HPDE6-E6E7 (cell line): ENCODE measurements around the gene GSTM2.
A peak's percentile ranks its signal among the peaks of the same experiment; 100 is the strongest.

Experiments
- DNase-seq: peaks from one replicate; pipeline ENCODE4 v3.0.0; 2011; ENCODE audit warnings: missing footprints; ENCODE audit errors: extremely low spot score

Gene GSTM2

GRCh38 chr1:109667452-109668122 is at the start of gene GSTM2:
GSTM2 (plus strand) TSS chr1:109668057; CDS start chr1:109668116, 59 bp downstream.
- no peak for DNase-seq

- DNase-seq = no peak
Observed at GRCh38 chr1:109618661-109619575, 48.9 kb upstream of the GSTM2 start.

- peak; percentile 79 for DNase-seq
Observed at GRCh38 chr1:109619576-109620400, 48.1 kb upstream of the GSTM2 start, which contains the start of the genes AMPD2 and GNAT2. AMPD2 (plus strand) TSS chr1:109619837; CDS start chr1:109621176, 1,339 bp downstream. GNAT2 (minus strand) TSS chr1:109619616; CDS start chr1:109612870, 6,746 bp downstream.

- DNase-seq = peak; percentile 48
Observed at GRCh38 chr1:109620401-109620791, 47.5 kb upstream of the GSTM2 start.

GRCh38 chr1:109620841-109621286 is 47.0 kb upstream of the GSTM2 start:
- DNase-seq = peak; percentile 88

- no peak for DNase-seq
Observed at GRCh38 chr1:109621379-109622136, 46.3 kb upstream of the GSTM2 start.

- DNase-seq = no peak
Observed at GRCh38 chr1:109622137-109622892, 45.5 kb upstream of the GSTM2 start.

- DNase-seq = no peak
Observed at GRCh38 chr1:109622895-109623294, 45.0 kb upstream of the GSTM2 start.

- DNase-seq = no peak
Observed at GRCh38 chr1:109623601-109624161, 44.2 kb upstream of the GSTM2 start.

- no peak for DNase-seq
Observed at GRCh38 chr1:109624201-109625010, 43.5 kb upstream of the GSTM2 start.

- DNase-seq = no peak
Observed at GRCh38 chr1:109625176-109625575, 42.7 kb upstream of the GSTM2 start.

GRCh38 chr1:109625601-109626560 is 42.0 kb upstream of the GSTM2 start:
- no peak for DNase-seq

- no peak for DNase-seq
Observed at GRCh38 chr1:109626682-109627408, 41.0 kb upstream of the GSTM2 start.

- DNase-seq = no peak
Observed at GRCh38 chr1:109627692-109628399, 40.0 kb upstream of the GSTM2 start.

GRCh38 chr1:109628540-109629321 is 39.1 kb upstream of the GSTM2 start:
- no peak for DNase-seq
